BJ (cell line): ENCODE measurements around the gene EXD3. TPM values are rescaled to one million over a fixed set of nuclear protein-coding genes. Genes with fewer than 3 reads are reported as not detected.

Experiments used
- CTCF ChIA-PET: fragments of 350-600 bp; formaldehyde crosslinking; extraction: SDS; loops from one replicate; lab custom pipeline; 2021; ENCODE audit warnings: antibody characterized with exemption, inconsistent platforms; lab: Yijun Ruan, JAX
- POLR2A ChIA-PET: fragments of 300-600 bp; sonication (Branson Sonifier 250); formaldehyde crosslinking; extraction: SDS; loops from one replicate; lab custom pipeline; 2021; ENCODE audit warnings: antibody characterized with exemption; lab: Charles Lee
- DNase-seq: peaks from one replicate; pipeline ENCODE4 v3.0.0-alpha.2; 2011; ENCODE audit warnings: low read depth
- H3K27me3 ChIP-seq: 2 replicates; pipeline ENCODE4 v1.6.0; 2011; ENCODE audit warnings: low read length; ENCODE audit not compliant: control insufficient read depth, insufficient read depth
- H3K36me3 ChIP-seq: 2 replicates; pipeline ENCODE4 v1.5.1; 2011; ENCODE audit warnings: low read length; ENCODE audit not compliant: control insufficient read depth, insufficient read depth
- H3K4me3 ChIP-seq: 2 replicates; pipeline ENCODE4 v1.5.1; 2011; ENCODE audit warnings: low read depth, mild to moderate bottlenecking, control low read depth, low read length
- polyA plus RNA-seq: library from polyadenylated mRNA; depleted of rRNA; stranded (reverse); fragments of >200 nt; gene quantifications from 2 replicates; pipeline ENCODE4 v1.2.3, GENCODE V29; 2011
- TF ChIP-seq, protein P1 (sequence below): IDR thresholded peaks from 2 replicates; pipeline ENCODE4 v1.5.1; 2011; ENCODE audit warnings: low read depth, mild to moderate bottlenecking, control low read depth, inconsistent platforms, low read length, moderate library complexity; ENCODE audit not compliant: insufficient read depth

EXD3 gene
- polyA plus RNA-seq, 1 experiment = 5.4 TPM

DNA sequence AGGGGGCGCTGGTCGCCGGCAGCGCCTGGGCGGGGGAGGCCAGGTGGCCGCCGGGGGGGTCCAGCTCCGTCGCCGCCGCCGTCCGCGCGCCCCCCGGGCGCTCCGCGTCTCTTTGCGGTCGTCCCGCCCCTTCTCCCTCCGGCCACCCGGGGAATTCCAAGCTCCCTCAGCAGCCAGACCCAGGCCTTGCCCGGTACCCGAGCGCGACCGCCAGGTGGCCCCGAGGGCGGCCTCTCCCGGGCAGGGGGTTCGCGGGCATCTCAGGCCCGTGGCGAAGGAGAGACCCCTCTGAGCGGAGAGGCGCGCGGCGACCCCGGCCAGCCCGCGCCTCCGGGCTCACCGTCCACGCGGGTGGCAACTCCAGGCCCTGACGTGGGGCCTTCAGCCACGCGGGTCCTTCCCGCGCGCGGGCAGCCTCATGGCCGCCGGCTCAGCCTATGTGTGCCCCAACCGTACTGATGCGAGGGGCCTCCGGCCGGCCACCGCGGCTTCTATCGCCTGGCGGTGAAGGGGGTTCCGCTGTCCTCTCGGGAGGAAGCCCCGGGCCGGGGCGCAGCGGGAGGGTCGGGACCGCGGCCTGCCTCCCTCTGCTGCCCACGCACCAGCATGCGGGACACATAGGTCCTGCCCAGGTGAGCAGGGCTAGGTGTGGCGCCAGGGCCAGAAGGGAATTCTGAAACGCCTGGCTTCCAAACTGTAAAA, 120.4 kb downstream of the EXD3 start:
- H3K4me3 ChIP-seq = peak overlapping the region; percentile 40
- CTCF ChIA-PET = interaction anchor here (0.6 to 2.2 kb wide), 15 partner anchors 9 to 1444 kb away, joined by 3 to 13 read pairs (median 4); no protein-coding TSS in a partner anchor
- H3K36me3 ChIP-seq = no peaks in the 10 kb centered on the region
- no peak for DNase-seq
- peaks cover 16% of the 10 kb centered on the region for H3K27me3 ChIP-seq
- TF ChIP-seq, protein P1, sequence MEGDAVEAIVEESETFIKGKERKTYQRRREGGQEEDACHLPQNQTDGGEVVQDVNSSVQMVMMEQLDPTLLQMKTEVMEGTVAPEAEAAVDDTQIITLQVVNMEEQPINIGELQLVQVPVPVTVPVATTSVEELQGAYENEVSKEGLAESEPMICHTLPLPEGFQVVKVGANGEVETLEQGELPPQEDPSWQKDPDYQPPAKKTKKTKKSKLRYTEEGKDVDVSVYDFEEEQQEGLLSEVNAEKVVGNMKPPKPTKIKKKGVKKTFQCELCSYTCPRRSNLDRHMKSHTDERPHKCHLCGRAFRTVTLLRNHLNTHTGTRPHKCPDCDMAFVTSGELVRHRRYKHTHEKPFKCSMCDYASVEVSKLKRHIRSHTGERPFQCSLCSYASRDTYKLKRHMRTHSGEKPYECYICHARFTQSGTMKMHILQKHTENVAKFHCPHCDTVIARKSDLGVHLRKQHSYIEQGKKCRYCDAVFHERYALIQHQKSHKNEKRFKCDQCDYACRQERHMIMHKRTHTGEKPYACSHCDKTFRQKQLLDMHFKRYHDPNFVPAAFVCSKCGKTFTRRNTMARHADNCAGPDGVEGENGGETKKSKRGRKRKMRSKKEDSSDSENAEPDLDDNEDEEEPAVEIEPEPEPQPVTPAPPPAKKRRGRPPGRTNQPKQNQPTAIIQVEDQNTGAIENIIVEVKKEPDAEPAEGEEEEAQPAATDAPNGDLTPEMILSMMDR = peak; percentile 60
- POLR2A ChIA-PET = no interaction called here

DNA sequence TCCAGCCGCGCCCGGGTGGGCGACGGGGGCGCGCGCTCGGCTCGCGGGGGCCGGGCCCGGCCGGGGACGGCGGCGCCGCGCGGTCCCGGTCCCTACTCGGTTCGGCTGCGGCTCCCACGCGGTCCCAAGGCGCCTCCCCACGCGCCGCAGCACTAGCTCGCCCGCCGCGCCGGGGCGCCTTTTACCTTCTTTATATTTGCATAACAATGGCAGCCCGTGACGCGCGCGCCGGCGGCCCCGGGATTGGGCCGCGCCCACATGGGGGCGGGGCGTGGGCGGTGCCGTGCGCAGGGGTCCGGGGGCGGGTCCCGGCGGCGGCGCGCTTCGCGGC, 120.9 kb downstream of the EXD3 start, which contains the start of gene NRARP:
NRARP (minus strand) TSS at position 154 of the 331 bp plus-strand sequence. CDS start 343 bp downstream, outside the sequence.
- POLR2A ChIA-PET = no interaction called here
- Histone ChIP-seq H3K27me3 (peaks cover 18% of the 10 kb centered on the region), H3K36me3 (no peaks in the 10 kb centered on the region), H3K4me3 (peak within 1 kb of the TSS; percentile 40)
- TF ChIP-seq, protein P1 = no peak
- CTCF ChIA-PET = interaction anchor here (0.6 to 2.2 kb wide), 16 partner anchors 8 to 233 kb away, joined by 3 to 13 read pairs (median 4); no protein-coding TSS in a partner anchor
- no peak for DNase-seq

DNA sequence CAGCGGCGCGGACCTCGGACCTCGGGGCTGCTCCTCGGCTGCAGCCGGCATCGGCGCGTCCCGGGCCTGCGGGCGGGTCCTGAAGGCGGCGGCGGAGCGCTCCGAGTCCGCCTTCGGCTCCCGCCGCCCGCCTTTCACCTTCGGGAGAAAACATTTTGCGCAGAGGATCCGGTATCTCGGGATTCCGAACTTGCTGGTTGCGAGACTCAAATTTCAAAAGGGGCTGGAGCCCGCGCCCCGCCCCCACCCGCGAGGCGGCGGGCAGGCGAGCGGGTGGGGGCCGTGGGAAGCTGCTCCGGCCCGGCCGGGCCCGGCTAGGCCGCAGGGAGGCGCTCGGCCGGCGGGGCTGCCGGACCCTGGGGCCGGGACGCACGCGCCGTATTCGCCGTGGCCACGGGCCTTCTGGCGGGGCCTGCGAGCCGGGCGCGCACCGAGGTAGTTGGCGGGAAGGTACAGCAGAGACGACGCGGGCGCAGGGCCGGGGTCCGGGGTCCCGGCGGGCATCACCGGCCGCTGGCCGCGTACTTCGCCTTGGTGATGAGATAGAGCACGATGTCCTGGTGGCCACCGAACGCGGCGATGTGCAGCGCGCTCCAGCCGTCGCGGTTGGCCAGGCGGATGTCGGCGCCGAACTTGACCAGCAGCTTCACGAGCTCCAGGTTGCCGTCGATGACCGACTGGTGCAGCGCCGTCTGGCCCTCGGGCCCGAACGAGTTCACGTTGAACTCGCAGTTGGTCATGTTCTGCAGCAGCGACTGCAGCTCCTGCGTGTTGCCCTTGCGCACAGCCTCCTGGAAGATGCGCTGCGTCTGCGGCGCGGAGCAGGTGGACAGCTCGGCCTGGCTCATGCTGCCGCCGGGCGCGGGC, 121.6 kb downstream of the EXD3 start:
- TF ChIP-seq, protein P1 = no peak
- Histone ChIP-seq H3K4me3 (peak overlapping the region; percentile 31), H3K27me3 (peaks cover 23% of the 10 kb centered on the region), H3K36me3 (no peaks in the 10 kb centered on the region)
- CTCF ChIA-PET = interaction anchor here (0.6 to 2.2 kb wide), 11 partner anchors 12 to 234 kb away, joined by 3 to 13 read pairs (median 4); no protein-coding TSS in a partner anchor
- POLR2A ChIA-PET = no interaction called here
- DNase-seq = no peak

DNA sequence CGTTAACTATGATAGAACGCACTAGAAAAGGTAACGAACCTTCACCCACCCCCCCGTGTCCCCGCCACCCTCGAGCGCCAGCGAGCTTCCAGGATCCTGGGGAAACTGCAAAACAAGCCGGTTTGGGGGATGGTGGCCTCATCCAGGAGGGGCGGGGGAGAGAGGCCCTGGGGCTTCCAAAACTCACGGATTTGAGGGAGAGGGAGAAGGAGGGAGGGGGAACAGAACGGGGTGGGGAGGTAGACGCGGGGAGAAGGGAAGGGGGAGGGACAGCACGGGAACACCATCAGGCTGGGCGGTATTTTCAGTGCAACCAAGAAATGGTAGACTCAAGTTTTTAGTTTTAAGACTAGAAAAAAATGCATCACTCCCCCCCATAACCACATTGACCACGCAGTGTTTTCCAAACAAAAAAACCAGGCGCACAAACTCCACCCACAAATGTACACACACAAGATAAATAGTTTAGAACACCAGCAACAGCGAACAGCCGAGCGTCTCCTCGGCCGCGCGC, 122.3 kb downstream of the EXD3 start:
- Histone ChIP-seq H3K4me3 (peak overlapping the region; percentile 31), H3K36me3 (no peaks in the 10 kb centered on the region), H3K27me3 (peaks cover 24% of the 10 kb centered on the region)
- ChIA-PET POLR2A (no interaction called here), CTCF (interaction anchor here (0.6 to 2.2 kb wide), 2 partner anchors 89 to 144 kb away, joined by 3 to 13 read pairs; no protein-coding TSS in a partner anchor)
- TF ChIP-seq, protein P1 = no peak
- no peak for DNase-seq
